RKO (cell line): ENCODE data around the gene GPR89B.
"Not testable (repeated sequence)": the region's sequence is repeated elsewhere in the genome, so short reads cannot be mapped to it uniquely, and the experiment has no call there.

Experiments
- DNase-seq: peaks from one replicate; pipeline ENCODE4 v3.0.0-alpha.2; 2016; ENCODE audit warnings: low spot score

Gene GPR89B

GRCh38 chr1:147940456-147940855 lies 12.2 kb downstream of the GPR89B start:
- DNase-seq: not testable (repeated sequence)

GRCh38 chr1:147942563-147942962 lies 14.3 kb downstream of the GPR89B start:
- DNase-seq: not testable (repeated sequence)

- not testable (repeated sequence) for DNase-seq
These were observed 21.3 kb downstream of the GPR89B start for GRCh38 chr1:147949517-147949916.

DNA sequence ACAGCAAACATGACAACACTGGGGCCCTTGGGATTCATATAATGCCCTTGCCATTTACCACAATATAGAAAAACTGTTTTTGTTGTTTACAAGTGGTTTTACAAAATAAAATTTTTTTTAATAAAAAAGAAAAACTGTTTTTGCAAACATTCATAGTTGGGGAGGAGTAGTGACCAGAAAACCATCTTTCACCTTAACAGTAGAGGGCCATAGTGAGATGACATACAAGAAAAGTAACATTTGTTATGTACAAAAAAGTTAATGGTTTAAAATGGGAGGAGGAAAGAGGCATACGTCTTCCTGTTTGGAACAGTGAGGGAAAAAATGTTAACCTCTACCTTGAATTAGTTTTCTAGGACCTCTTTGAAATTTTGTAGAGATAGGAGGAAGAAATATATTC lies 30.7 kb downstream of the GPR89B start:
- not testable (repeated sequence) for DNase-seq

- not testable (repeated sequence) for DNase-seq
These were observed 31.5 kb downstream of the GPR89B start for GRCh38 chr1:147959680-147960079.

DNA sequence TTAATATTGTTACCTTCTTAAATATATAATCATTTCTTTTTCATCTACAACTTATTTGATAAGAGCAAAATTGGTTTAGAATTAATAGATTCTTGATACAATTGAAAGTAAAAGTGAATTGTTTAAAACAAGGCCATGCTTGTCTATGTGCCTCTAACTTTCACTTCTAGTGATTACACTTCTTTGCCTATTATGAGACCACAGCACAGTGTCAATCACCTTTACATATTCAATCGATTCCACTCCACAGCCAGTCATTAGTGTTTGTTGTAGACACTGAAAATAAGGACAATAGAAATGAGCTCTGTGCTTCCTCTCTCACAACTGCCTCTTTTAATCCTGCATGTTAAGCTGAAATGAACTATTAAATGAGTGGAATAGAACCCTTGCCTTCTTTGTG lies 36.4 kb downstream of the GPR89B start:
- not testable (repeated sequence) for DNase-seq

DNA sequence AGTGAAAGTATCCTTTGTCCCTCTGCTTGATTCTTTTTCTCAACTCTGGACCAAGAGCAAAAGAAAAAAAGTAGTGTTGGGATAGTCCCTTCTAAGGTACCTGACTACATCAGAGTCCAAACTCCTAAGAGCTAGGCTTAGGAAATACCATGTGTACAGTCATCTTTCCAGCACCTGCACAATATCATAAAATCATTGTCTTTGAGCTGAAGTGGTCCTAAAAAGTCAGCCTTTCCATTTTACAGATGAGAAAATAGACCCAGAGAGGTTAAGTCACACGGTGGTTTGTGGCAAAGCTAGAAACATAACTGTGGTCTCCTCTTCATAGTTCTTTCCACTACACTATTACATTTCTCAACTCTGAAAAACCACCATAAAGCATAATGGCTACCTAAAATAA lies 38.4 kb downstream of the GPR89B start:
- DNase-seq: not testable (repeated sequence)

DNA sequence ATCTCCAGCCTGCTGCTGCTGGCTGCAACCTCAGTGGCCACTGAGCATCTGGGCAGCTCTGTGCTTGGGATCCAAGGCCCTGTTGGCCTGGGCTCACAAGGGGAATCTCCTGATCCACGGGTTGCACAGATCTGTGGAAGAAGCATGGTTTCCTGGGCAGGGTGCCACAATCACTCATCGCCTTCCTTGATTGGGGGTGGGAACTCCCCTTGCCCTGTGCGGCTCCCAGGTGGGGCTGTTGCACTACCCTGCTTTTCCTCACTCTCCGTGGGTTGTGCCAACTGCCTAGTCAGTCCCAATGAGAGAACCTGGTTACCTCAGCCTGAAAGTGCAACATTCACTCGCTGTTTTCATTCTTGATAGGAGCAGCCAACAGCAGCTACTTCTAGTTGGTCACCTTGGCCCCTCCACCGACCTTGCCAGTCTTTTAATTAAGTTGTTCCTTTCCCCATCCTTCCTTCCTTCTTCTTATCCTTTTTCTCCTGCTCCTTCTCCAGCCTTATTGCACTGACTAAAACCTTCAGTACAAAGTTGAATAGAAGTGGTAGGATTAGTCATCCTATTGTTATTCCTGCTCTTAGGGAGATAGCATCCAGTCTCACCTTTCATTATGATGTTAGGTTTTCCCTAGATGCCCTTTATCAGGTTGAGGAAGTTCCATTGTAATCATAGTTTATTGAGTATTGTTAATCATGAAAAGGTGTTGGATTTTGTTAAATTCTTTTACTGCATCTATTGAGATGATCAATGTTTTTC lies 50.9 kb downstream of the GPR89B start:
- not testable (repeated sequence) for DNase-seq

DNA sequence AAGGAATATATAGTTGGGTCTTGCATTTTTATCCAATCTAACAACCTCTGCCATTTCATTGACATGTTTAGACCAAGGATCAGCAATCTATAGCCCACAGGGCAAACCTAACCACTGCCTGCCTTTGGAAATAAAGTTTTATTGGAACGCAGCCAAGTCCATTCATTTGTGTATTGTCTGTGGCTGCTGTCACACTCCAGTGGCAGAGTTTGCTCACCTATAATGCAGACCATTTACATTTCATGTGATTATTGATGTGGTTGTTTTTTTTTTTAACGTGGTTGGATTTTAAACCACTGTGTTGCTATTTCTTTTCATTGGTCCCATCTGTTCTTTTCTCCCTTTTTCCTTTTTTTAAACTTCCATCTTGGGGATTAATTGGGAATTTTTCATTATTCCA lies 57.2 kb downstream of the GPR89B start:
- DNase-seq: not testable (repeated sequence)

- not testable (repeated sequence) for DNase-seq
These were observed 59.7 kb downstream of the GPR89B start for GRCh38 chr1:147987893-147988292.

GRCh38 chr1:147992916-147993315 lies 64.7 kb downstream of the GPR89B start:
- DNase-seq: not testable (repeated sequence)

DNA sequence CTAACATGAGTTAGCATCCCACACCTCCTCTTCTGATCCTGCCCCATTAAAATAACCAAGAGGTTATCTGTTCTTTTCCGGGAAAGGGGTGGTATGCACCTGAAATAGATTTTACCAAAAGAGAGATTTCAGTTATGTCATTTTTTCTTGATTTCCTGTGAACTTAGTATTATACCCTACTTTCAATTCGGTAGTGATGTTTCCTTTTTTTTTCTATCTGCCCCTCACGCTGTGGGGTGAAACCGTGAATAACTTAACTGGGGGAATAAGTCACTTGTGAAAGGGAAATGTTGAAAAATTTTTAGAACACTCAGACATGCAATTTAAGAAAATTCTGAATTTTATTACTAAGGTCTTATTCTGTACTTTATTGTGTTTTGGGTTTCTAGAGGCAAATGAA lies 65.2 kb downstream of the GPR89B start:
- not testable (repeated sequence) for DNase-seq

GRCh38 chr1:147993825-147994615 lies 65.8 kb downstream of the GPR89B start:
- not testable (repeated sequence) for DNase-seq

- DNase-seq: not testable (repeated sequence)
These were observed 67.9 kb downstream of the GPR89B start for GRCh38 chr1:147996088-147996487.

GRCh38 chr1:148007724-148008123 lies 79.5 kb downstream of the GPR89B start:
- DNase-seq: not testable (repeated sequence)

DNA sequence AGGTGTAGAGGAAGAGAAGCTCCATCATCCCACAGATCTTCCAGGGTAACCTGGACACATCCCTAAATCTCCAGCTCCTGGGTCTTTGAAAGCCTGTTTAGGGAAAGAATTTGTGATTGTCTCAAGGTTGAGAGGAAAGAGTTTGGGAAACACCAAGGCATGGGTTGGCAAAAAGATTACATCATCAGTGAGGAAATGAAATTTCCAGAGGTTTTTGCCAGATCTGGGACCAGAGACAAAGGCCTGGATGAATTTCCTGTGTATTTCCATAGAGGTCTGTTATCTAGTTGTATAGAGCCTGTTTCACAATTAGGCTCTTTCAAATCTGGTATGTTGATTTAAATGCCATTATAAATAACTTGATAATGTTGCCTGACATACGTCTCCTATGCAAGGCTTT lies 82.3 kb downstream of the GPR89B start:
- DNase-seq: no peak

- not testable (repeated sequence) for DNase-seq
These were observed 85.2 kb downstream of the GPR89B start for GRCh38 chr1:148013177-148014144.

DNA sequence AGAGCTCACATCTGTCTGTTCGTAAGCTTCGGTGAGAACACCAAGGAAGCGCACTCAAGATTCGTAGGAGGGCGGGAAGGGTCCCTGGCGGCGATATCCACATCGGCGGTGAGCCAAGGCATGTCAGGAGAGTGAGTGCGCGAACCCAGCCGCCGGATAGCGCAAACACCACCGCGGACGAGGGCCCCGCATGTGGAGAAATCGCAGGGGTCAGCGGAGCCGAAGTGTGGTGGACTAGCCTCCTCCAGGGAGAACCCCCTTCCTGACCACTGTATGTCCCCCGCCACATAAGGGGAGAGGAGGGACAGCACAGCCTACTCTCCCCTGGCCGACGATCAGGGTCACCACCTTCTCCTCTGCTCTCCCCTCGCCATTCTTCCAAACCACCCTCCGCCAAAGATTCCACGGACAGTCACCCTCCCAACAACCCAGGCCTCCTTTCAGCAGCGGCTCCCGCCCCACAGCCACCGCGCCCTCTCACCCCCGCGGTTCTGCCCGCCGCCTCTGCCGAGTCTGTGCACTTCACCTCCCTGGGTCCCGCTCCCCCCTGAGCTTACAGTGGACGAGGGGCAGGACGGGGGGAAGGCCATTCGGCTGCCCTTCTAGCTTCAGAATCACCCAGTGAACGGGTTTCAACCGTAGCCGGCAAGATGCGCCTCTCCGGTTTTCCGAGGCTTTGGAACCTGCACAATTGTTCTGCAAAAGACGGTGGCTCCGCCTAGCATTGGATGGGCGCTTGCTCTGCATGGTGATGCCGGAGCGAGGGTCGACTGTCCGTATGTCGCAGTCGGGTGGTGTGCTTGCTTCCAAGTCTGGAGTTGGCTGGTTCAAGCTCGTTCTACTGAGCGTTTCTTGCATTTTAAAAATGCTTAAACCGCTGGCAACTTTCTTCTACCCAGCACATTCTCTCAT lies 86.3 kb downstream of the GPR89B start:
- not testable (repeated sequence) for DNase-seq

GRCh38 chr1:148024918-148025317 lies 96.7 kb downstream of the GPR89B start:
- not testable (repeated sequence) for DNase-seq

DNA sequence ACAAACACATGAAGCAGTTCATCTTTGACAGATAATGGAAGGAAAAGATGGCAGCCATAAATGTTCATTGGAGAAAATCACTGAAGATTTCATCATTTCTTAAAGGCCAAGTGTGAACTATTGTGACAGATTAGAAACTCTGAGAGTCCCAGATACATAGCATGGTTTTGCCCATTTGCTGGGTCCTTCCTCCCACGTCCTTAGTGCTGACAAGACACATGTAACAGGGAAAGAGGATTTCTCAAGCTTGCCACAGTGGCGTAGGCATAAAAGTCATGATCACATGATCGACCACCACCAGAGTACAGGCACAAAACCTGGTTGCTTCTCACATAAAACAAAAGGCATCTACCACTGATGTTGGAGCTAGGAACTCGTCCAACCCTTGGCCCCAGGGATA lies 98.8 kb downstream of the GPR89B start:
- DNase-seq: not testable (repeated sequence)

DNA sequence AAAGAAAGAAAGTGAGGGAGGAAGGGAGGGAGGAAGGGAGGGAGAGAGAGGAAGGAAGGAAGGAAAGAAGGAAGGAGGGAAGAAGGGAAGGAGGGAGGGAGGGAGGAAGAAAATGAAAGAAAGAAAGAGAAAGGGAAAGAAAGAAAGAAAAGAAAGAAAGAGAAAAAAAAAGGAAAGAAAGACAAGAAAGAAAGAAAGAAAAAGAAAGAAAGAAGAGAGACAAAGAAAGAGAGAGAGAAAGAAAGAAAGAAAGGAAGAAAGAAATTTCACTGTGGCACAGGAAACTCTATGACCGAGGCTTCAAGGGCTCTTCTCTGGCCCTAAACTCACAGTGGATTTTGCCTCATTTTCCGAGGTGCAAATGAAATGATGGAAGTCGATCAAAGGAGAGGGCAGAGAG lies 104.0 kb downstream of the GPR89B start:
- not testable (repeated sequence) for DNase-seq
